NT2/D1 (cell line): Measurements from ENCODE around the gene PNMA8C.
"Not testable (repeated sequence)": the region's sequence is repeated elsewhere in the genome, so short reads cannot be mapped to it uniquely, and the experiment has no call there.

Experiments
- DNase-seq: peaks from one replicate; pipeline ENCODE4 v3.0.0-alpha.2; 2011; ENCODE audit warnings: low read depth, low spot score
- H3K27me3 ChIP-seq: 2 replicates; pipeline ENCODE4 v1.6.0; 2011; ENCODE audit warnings: mild to moderate bottlenecking; ENCODE audit not compliant: insufficient read length, insufficient read depth
- H3K36me3 ChIP-seq: 2 replicates; pipeline ENCODE4 v1.6.1; 2011; ENCODE audit warnings: mild to moderate bottlenecking, low read length, mixed read lengths; ENCODE audit not compliant: insufficient read depth, insufficient read length
- H3K4me1 ChIP-seq: 2 replicates; pipeline ENCODE4 v1.5.1; 2011; ENCODE audit not compliant: insufficient read depth, insufficient read length
- H3K4me3 ChIP-seq: 2 replicates; pipeline ENCODE4 v1.5.1; 2011; ENCODE audit warnings: low read depth; ENCODE audit not compliant: insufficient read length
- H3K9ac ChIP-seq: 2 replicates; pipeline ENCODE4 v1.6.0; 2011; ENCODE audit warnings: low read depth; ENCODE audit not compliant: insufficient read length
- H3K9me3 ChIP-seq: 2 replicates; pipeline ENCODE4 v1.5.1; 2011; ENCODE audit warnings: mild to moderate bottlenecking, low read length; ENCODE audit not compliant: insufficient read depth
- SUZ12 ChIP-seq: IDR thresholded peaks from 2 replicates; pipeline ENCODE4 v1.6.1; 2011; ENCODE audit not compliant: insufficient read length, insufficient read depth; ENCODE audit errors: extremely low read depth
- YY1 ChIP-seq: IDR thresholded peaks from 2 replicates; pipeline ENCODE4 v1.6.1; 2011; ENCODE audit not compliant: insufficient read length, insufficient read depth
- ZNF274 ChIP-seq: IDR thresholded peaks from 2 replicates; pipeline ENCODE4 v1.6.1; 2011; ENCODE audit warnings: mild to moderate bottlenecking, low read depth, low read length

The PNMA8C gene

GRCh38 chr19:46408664-46409039, 20.1 kb downstream of the PNMA8C start:
- TF ChIP-seq YY1, result no peak
- Histone ChIP-seq H3K27me3 (no peaks in the 10 kb centered on the region), H3K4me3 (peak overlapping the region; percentile 11), H3K4me1 (peaks cover 15% of the 10 kb centered on the region), H3K36me3 (peaks cover 29% of the 10 kb centered on the region), H3K9me3 (no peaks in the 10 kb centered on the region), H3K9ac (peak overlapping the region; percentile 63)
- no peak for DNase-seq

- TF ChIP-seq YY1 (no peak), SUZ12 (no peak), ZNF274 (no peak)
- Histone ChIP-seq H3K4me1 (peaks cover 15% of the 10 kb centered on the region), H3K4me3 (no peak overlapping the region), H3K9ac (peak overlapping the region; percentile 63), H3K9me3 (no peaks in the 10 kb centered on the region), H3K27me3 (no peaks in the 10 kb centered on the region), H3K36me3 (peaks cover 29% of the 10 kb centered on the region)
- no peak for DNase-seq
These were observed 20.7 kb downstream of the PNMA8C start for GRCh38 chr19:46407856-46408663.

DNA sequence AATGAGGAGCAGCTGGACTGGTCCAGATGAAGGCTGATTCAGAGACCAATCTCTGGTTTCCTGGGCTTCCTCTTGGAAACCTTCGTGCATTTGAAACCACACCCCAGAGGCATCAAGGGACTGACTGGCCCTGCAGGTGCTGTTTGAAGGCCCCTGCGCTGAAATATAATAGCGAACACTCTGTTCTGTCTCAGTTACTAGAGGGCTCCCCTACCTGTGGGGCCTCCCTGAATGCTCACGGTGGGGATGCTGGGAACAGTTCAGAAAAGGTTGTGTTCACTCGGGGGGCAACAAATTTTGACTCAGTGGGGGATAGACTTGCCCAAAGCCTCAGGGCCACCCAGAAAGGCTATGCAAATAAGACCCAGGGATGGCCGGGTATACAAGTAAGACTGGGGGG, 21.8 kb downstream of the PNMA8C start:
- Histone ChIP-seq H3K4me1 (peaks cover 15% of the 10 kb centered on the region), H3K4me3 (no peak overlapping the region), H3K36me3 (peaks cover 24% of the 10 kb centered on the region), H3K9me3 (no peaks in the 10 kb centered on the region), H3K9ac (no peak overlapping the region), H3K27me3 (no peaks in the 10 kb centered on the region)
- TF ChIP-seq SUZ12 (no peak), ZNF274 (no peak), YY1 (no peak)
- no peak for DNase-seq

GRCh38 chr19:46404753-46405468, 23.8 kb downstream of the PNMA8C start:
- Histone ChIP-seq H3K4me3 (peak overlapping the region; percentile 38), H3K9ac (peak overlapping the region; percentile 74), H3K9me3 (no peaks in the 10 kb centered on the region), H3K27me3 (no peaks in the 10 kb centered on the region), H3K36me3 (peaks cover 4% of the 10 kb centered on the region), H3K4me1 (peaks cover 15% of the 10 kb centered on the region)
- TF ChIP-seq ZNF274, result no peak
- TF ChIP-seq SUZ12, result no peak
- no peak for TF ChIP-seq YY1
- DNase-seq, result no peak

DNA sequence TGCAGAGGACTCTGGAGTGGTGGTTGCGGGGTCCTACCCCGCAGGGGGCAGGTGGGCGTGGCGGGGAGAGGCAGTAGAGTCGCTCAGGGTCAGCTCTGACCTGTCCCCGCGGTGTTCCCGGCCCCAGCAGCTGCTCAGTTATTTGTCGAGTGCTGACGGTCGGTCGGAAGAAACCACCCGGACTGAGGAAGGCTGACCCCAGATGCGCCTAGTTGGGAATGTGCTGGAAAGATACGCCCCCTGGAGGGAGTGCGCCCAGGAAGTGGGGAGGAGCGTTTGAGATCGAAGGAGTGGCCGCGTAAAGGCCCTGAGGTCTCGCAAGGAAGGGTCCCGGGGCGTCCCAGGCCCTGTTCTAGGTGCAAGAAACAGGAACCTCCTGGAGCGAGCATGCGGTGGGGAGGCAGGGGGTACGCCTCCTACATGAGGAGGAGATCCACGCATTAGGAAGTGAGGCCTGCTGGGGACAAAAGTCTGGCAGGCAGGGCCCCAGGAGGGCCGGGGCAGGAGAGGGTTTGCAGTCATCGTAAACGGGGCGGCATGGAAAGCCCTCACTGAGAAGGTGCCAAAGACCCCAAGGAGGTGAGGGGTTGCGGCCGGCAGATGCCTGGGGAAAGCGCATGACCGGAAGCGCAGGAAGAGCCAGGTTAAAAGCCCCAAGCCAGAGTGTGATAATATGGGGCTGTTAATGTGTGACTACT, 24.5 kb downstream of the PNMA8C start:
- peaks cover 13% of the 10 kb centered on the region for H3K4me1 ChIP-seq
- no peaks in the 10 kb centered on the region for H3K27me3 ChIP-seq
- DNase-seq, result no peak
- TF ChIP-seq ZNF274 (no peak), YY1 (no peak), SUZ12 (no peak)
- H3K9me3 ChIP-seq, result no peaks in the 10 kb centered on the region
- peak overlapping the region; percentile 74 for H3K9ac ChIP-seq
- H3K36me3 ChIP-seq, result peaks cover 4% of the 10 kb centered on the region
- H3K4me3 ChIP-seq, result peak overlapping the region; percentile 38

GRCh38 chr19:46402725-46403124, 26.0 kb downstream of the PNMA8C start:
- no peaks in the 10 kb centered on the region for H3K27me3 ChIP-seq
- H3K36me3 ChIP-seq, result peaks cover under 1% of the 10 kb centered on the region
- TF ChIP-seq YY1, result no peak
- TF ChIP-seq SUZ12, result no peak
- TF ChIP-seq ZNF274, result no peak
- H3K4me1 ChIP-seq, result peaks cover 9% of the 10 kb centered on the region
- DNase-seq, result no peak
- H3K4me3 ChIP-seq, result no peak overlapping the region
- no peaks in the 10 kb centered on the region for H3K9me3 ChIP-seq
- H3K9ac ChIP-seq, result no peak overlapping the region

- not testable (repeated sequence) for H3K27me3 ChIP-seq, DNase-seq, H3K4me3 ChIP-seq, H3K9me3 ChIP-seq, H3K4me1 ChIP-seq, H3K9ac ChIP-seq
- peaks cover 13% of the 10 kb centered on the region for H3K36me3 ChIP-seq
These were observed 30.8 kb downstream of the PNMA8C start for GRCh38 chr19:46397801-46398479.
